HCT116 (cell line): ENCODE data around the gene ANKRD6. TPM values are rescaled to one million over a fixed set of nuclear protein-coding genes. Genes with fewer than 3 reads are reported as not detected.

Experiments used
- ATAC-seq: fragments of 200-7000 bp; cut with Tn5 transposase; 2 replicates; pipeline ENCODE4 v1.9.1; 2020; ENCODE audit warnings: mild to moderate bottlenecking, moderate library complexity
- BruUV-seq: library from RNA; stranded (reverse); fragments of 400-500 nt; replicated peaks from 2 replicates; lab custom pipeline; 2021; lab: Mats Ljungman, UMichigan
- CTCF ChIA-PET: fragments of 300-600 bp; sonication (Branson Sonifier 250); formaldehyde crosslinking; loops from one replicate; lab custom pipeline; 2021; ENCODE audit warnings: antibody characterized with exemption; lab: Charles Lee
- POLR2A ChIA-PET: fragments of 300-600, 350-600 bp; sonication (Branson Sonifier 250); formaldehyde crosslinking; loops from one replicate; lab custom pipeline; 2021; ENCODE audit warnings: antibody characterized with exemption; lab: Charles Lee
- RAD21 ChIA-PET, 2 experiments: fragments of 300-600 bp; sonication (Branson Sonifier 250); formaldehyde crosslinking; loops; one replicate each; lab custom pipeline; 2023; ENCODE audit warnings: low total read pairs in 2 of 2; ENCODE audit not compliant: uncharacterized antibody in 2 of 2, unreplicated experiment in 2 of 2, low non-redundant PET in 1 of 2; lab: Charles Lee
- DNase-seq: peaks from one replicate; pipeline ENCODE4 v3.0.0-alpha.2; 2010; ENCODE audit warnings: low read depth, low spot score
- H2AFZ ChIP-seq: fragments of 200-600 bp; shearing (Covaris generic), sonication (generic); 2 replicates; pipeline ENCODE4 v1.6.1; 2017; ENCODE audit warnings: low read depth, mixed run types, mixed read lengths, antibody characterized with exemption, low read length; ENCODE audit not compliant: poor library complexity, severe bottlenecking
- H3K27ac ChIP-seq: 2 replicates; pipeline ENCODE4 v1.5.1; 2012; ENCODE audit warnings: low read depth, low read length
- H3K27me3 ChIP-seq: fragments of 200-600 bp; sonication (generic); 2 replicates; pipeline ENCODE4 v1.6.1; 2016; ENCODE audit warnings: mixed run types, low read length, mixed read lengths; ENCODE audit not compliant: insufficient read depth
- H3K36me3 ChIP-seq, 2 experiments: fragments of 200-500 bp in 1 of 2; fragments of 200-600 bp in 1 of 2; sonication (Bioruptor generic) in 1 of 2; sonication (generic) in 1 of 2; 2 replicates each; pipeline versions ENCODE4 v1.5.1 to v1.6.1; 2014 to 2016; ENCODE audit warnings: low read length in 2 of 2, inconsistent platforms in 1 of 2, mixed read lengths in 1 of 2, mixed run types in 1 of 2; ENCODE audit not compliant: insufficient read depth in 2 of 2, control insufficient read depth in 1 of 2
- H3K4me1 ChIP-seq, 2 experiments: fragments of 200-600 bp in 1 of 2; sonication (generic) in 1 of 2; 2 replicates each; pipeline versions ENCODE4 v1.5.1 to v1.6.1; 2012 to 2017; ENCODE audit warnings: low read length in 2 of 2, inconsistent platforms in 1 of 2, mild to moderate bottlenecking in 1 of 2, mixed read lengths in 1 of 2, mixed run types in 1 of 2, moderate library complexity in 1 of 2; ENCODE audit not compliant: insufficient read depth in 2 of 2, control insufficient read depth in 1 of 2
- H3K4me2 ChIP-seq: fragments of 200-600 bp; sonication (generic); 2 replicates; pipeline ENCODE4 v1.6.1; 2017; ENCODE audit warnings: mixed run types, low read length, mixed read lengths
- H3K4me3 ChIP-seq, 2 experiments: fragments of 200-600 bp in 1 of 2; sonication (generic) in 1 of 2; replicated peaks in 1 of 2; 2 replicates each; pipeline ENCODE4 v1.5.1; 2011 to 2016; ENCODE audit warnings: low read length in 2 of 2, control low read depth in 1 of 2, low read depth in 1 of 2, mild to moderate bottlenecking in 1 of 2, mixed read lengths in 1 of 2, mixed run types in 1 of 2
- H3K79me2 ChIP-seq: fragments of 200-600 bp; sonication (generic); 2 replicates; pipeline ENCODE4 v1.6.1; 2017; ENCODE audit warnings: mild to moderate bottlenecking, mixed run types, low read length, moderate library complexity, mixed read lengths; ENCODE audit not compliant: insufficient read depth
- H3K9ac ChIP-seq: fragments of 200-600 bp; sonication (generic); 2 replicates; pipeline ENCODE4 v1.6.1; 2016; ENCODE audit warnings: low read length, mixed read lengths
- H3K9me2 ChIP-seq: fragments of 200-600 bp; sonication (generic), shearing (Covaris generic); 2 replicates; pipeline ENCODE4 v1.6.1; 2017; ENCODE audit warnings: mixed run types, mild to moderate bottlenecking, moderate library complexity; ENCODE audit not compliant: insufficient read depth
- H3K9me3 ChIP-seq, 2 experiments: fragments of 200-500 bp in 1 of 2; fragments of 200-600 bp in 1 of 2; sonication (Bioruptor generic) in 1 of 2; sonication (generic) in 1 of 2; 2 replicates each; pipeline ENCODE4 v1.6.1; 2014 to 2017; ENCODE audit warnings: low read length in 2 of 2, mixed read lengths in 2 of 2, inconsistent platforms in 1 of 2, low read depth in 1 of 2, mild to moderate bottlenecking in 1 of 2, mixed run types in 1 of 2, moderate library complexity in 1 of 2; ENCODE audit not compliant: control insufficient read depth in 1 of 2, insufficient read depth in 1 of 2
- H4K20me1 ChIP-seq: fragments of 200-600 bp; sonication (generic), shearing (Covaris generic); 2 replicates; pipeline ENCODE4 v1.6.1; 2017; ENCODE audit warnings: mixed run types, mild to moderate bottlenecking, moderate library complexity; ENCODE audit not compliant: insufficient read depth
- CBX3 ChIP-seq: IDR thresholded peaks from 2 replicates; pipeline ENCODE4 v1.6.1; 2012; ENCODE audit warnings: low read depth
- CEBPB ChIP-seq: IDR thresholded peaks from 2 replicates; pipeline ENCODE4 v1.6.1; 2012; ENCODE audit warnings: low read depth
- EGR1 ChIP-seq: IDR thresholded peaks from 2 replicates; pipeline ENCODE4 v1.6.1; 2012; ENCODE audit warnings: low read depth
- ELF1 ChIP-seq: IDR thresholded peaks from 2 replicates; pipeline ENCODE4 v1.6.1; 2012; ENCODE audit warnings: low read depth, borderline replicate concordance
- FOSL1 ChIP-seq: IDR thresholded peaks from 2 replicates; pipeline ENCODE4 v1.6.1; 2012; ENCODE audit warnings: low read depth
- JUND ChIP-seq: IDR thresholded peaks from 2 replicates; pipeline ENCODE4 v1.6.1; 2012
- POLR2A ChIP-seq: IDR thresholded peaks from 2 replicates; pipeline ENCODE4 v1.7.0; 2011; ENCODE audit warnings: borderline replicate concordance; ENCODE audit not compliant: insufficient read depth, insufficient read length; ENCODE audit errors: extremely low read depth
- POLR2AphosphoS5 ChIP-seq: IDR thresholded peaks from 2 replicates; pipeline ENCODE4 v1.6.1; 2011; ENCODE audit warnings: mild to moderate bottlenecking, low read depth, low read length, moderate library complexity
- RAD21 ChIP-seq: IDR thresholded peaks from 2 replicates; pipeline ENCODE4 v1.6.1; 2012; ENCODE audit warnings: low read depth, mild to moderate bottlenecking
- SP1 ChIP-seq: IDR thresholded peaks from 2 replicates; pipeline ENCODE4 v1.6.1; 2012; ENCODE audit warnings: low read depth
- SRF ChIP-seq: IDR thresholded peaks from 2 replicates; pipeline ENCODE4 v1.6.1; 2012; ENCODE audit warnings: low read depth
- TCF7L2 ChIP-seq: IDR thresholded peaks from 2 replicates; pipeline ENCODE4 v1.7.0; 2011; ENCODE audit warnings: borderline replicate concordance, inconsistent platforms; ENCODE audit not compliant: insufficient read depth, insufficient read length; ENCODE audit errors: extremely low read depth
- ZBTB33 ChIP-seq: IDR thresholded peaks from 2 replicates; pipeline ENCODE4 v1.6.1; 2011; ENCODE audit warnings: mild to moderate bottlenecking, low read length, moderate library complexity; ENCODE audit not compliant: insufficient replicate concordance; ENCODE audit errors: extremely low read depth
- ZFX ChIP-seq: fragments of 450-650 bp; IDR thresholded peaks from 2 replicates; pipeline ENCODE4 v1.6.1; 2017
- intact Hi-C: fragments of 100-400 bp; cut with micrococcal nuclease; formaldehyde crosslinking; loops from 2 replicates; pipeline ENCODE4 v1.10.0; 2022
- total RNA-seq: library from RNA; stranded (reverse); gene quantifications from one replicate; pipeline ENCODE4 v1.2.1, GENCODE V29; 2021; ENCODE audit not compliant: unreplicated experiment
- TF ChIP-seq, protein P1 (sequence below): IDR thresholded peaks from 2 replicates; pipeline ENCODE4 v1.6.1; 2012
- TF ChIP-seq, protein P2 (sequence below): IDR thresholded peaks from 2 replicates; pipeline ENCODE4 v1.6.1; 2012; ENCODE audit warnings: low read depth

The ANKRD6 gene
- total RNA-seq, 1 experiment from 2014 or later, result 9.9 TPM

- ATAC-seq (no peak), DNase-seq (no peak)
- Histone ChIP-seq H3K9me3 (no peaks in the 10 kb centered on the region), H3K27me3 (no peaks in the 10 kb centered on the region), H4K20me1 (no peaks in the 10 kb centered on the region), H3K9me2 (no peaks in the 10 kb centered on the region), H3K79me2 (no peaks in the 10 kb centered on the region), H3K9ac (no peak overlapping the region), H3K4me1 (no peaks in the 10 kb centered on the region), H3K4me3 (no peak overlapping the region), H2AFZ (no peak overlapping the region), H3K4me2 (no peak overlapping the region), H3K36me3 (no peaks in the 10 kb centered on the region), H3K27ac (no peak overlapping the region)
- ChIA-PET POLR2A (no interaction called here), CTCF (no interaction called here), RAD21 (no interaction called here)
- intact Hi-C loops, result no loop called here
- no peak for TF ChIP-seq SRF
- TF ChIP-seq POLR2A, result no peak
- TF ChIP-seq RAD21, result no peak
- no peak for TF ChIP-seq ELF1
- TF ChIP-seq ZBTB33, result no peak
- TF ChIP-seq, protein P1, sequence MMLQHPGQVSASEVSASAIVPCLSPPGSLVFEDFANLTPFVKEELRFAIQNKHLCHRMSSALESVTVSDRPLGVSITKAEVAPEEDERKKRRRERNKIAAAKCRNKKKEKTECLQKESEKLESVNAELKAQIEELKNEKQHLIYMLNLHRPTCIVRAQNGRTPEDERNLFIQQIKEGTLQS, result no peak
- no peak for TF ChIP-seq EGR1
- no peak for TF ChIP-seq SP1
- no peak for TF ChIP-seq CBX3
- TF ChIP-seq FOSL1, result no peak
- no peak for TF ChIP-seq ZFX
- TF ChIP-seq, protein P2, sequence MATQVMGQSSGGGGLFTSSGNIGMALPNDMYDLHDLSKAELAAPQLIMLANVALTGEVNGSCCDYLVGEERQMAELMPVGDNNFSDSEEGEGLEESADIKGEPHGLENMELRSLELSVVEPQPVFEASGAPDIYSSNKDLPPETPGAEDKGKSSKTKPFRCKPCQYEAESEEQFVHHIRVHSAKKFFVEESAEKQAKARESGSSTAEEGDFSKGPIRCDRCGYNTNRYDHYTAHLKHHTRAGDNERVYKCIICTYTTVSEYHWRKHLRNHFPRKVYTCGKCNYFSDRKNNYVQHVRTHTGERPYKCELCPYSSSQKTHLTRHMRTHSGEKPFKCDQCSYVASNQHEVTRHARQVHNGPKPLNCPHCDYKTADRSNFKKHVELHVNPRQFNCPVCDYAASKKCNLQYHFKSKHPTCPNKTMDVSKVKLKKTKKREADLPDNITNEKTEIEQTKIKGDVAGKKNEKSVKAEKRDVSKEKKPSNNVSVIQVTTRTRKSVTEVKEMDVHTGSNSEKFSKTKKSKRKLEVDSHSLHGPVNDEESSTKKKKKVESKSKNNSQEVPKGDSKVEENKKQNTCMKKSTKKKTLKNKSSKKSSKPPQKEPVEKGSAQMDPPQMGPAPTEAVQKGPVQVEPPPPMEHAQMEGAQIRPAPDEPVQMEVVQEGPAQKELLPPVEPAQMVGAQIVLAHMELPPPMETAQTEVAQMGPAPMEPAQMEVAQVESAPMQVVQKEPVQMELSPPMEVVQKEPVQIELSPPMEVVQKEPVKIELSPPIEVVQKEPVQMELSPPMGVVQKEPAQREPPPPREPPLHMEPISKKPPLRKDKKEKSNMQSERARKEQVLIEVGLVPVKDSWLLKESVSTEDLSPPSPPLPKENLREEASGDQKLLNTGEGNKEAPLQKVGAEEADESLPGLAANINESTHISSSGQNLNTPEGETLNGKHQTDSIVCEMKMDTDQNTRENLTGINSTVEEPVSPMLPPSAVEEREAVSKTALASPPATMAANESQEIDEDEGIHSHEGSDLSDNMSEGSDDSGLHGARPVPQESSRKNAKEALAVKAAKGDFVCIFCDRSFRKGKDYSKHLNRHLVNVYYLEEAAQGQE, result no peak
- no peak for TF ChIP-seq TCF7L2
- no peak for TF ChIP-seq CEBPB
- TF ChIP-seq POLR2AphosphoS5, result no peak
- no peak for TF ChIP-seq JUND
- no TSS peak for BruUV-seq
Measured at GRCh38 chr6:89590133-89590532, 157.2 kb downstream of the ANKRD6 start.
